ENCODE data around the gene EHBP1L1. TPM values are rescaled to one million over a fixed set of nuclear protein-coding genes. Genes with fewer than 3 reads are reported as not detected.

Gene EHBP1L1
- total and polyA plus RNA-seq, 2 of the 8 experiments (the other 6 are each of a cell fraction or from before 2014, with no cell fraction given), result 4.3 to 6.6 TPM

GRCh38 chr11:65558930-65559509 is 16.8 kb upstream of the EHBP1L1 start (continued):
- no peak for TF ChIP-seq MAFK (IDR thresholded peaks at IDR 0.05; ENCODE audit: low read depth, low read length)
